Measurements from ENCODE around the gene KANSL3.

DNA sequence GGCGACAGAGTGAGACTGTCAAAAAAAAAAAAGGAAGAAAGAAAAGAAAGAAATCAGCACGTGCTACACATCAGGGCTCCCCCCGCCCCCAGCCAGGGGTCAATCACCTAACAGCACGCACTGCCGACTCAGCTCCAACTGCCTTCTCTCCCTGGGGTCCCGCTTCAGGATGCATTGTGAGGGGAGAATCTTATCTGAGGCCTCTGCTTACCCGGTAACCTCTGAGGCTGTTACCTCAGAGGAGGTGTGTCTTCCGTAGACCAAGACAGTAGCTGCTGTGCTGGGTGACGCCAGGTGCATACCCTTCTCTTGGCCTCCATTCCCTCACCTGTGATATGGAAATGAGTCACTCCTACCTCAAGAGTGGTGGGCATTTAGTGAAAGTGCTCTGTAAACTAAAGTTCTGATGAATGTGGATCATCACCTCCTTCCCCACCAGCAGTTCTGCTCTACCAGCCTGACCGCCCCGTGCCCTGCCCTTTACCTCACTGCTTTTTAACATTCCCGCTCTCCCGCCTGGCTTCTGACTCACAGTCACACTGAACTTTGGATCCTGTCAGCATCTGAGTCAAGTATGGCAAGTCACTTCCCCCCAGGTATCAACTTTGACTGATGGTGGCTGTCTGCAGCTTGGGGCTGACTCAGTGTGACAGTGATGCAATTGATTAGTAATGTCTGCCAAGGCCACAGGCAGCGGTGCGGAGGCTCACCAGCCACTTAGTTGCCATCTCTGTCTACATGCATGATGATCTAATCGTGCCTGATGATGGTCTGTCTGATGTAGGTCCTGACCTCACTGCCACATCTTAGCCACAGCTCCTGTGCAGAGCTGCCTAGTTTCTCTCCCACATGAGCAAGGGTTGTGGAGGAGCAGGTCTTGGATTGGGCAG, 81.4 kb downstream of the KANSL3 start:
- TF ChIP-seq GATA2 (IDR thresholded peaks at IDR 0.05; ENCODE audit: low read depth, low read length), result no peak
- TF ChIP-seq GATA3 (IDR thresholded peaks at IDR 0.05; ENCODE audit: low read depth, low read length), result no peak
